ENCODE results near the gene SH2D3C. TPM values are rescaled to one million over a fixed set of nuclear protein-coding genes. Genes with fewer than 3 reads are reported as not detected.

Gene SH2D3C
- total and polyA plus RNA-seq, 8 donors: 21.7 to 41.9 (median 32.6) TPM

DNA sequence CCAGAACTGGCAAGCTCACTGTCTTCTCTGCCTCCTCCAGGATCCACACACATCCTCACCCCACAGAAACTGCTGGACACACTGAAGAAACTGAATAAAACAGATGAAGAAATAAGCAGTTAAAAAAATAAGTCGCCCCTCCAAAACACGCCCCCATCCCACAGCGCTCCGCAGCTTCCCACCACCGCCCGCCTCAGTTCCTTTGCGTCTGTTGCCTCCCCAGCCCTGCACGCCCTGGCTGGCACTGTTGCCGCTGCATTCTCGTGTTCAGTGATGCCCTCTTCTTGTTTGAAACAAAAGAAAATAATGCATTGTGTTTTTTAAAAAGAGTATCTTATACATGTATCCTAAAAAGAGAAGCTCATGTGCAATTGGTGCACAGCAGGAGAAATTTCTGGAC lies 87.7 kb downstream of the SH2D3C start:
- H3K4me1 ChIP-seq: no peaks in the 10 kb centered on the region
- H3K4me3 ChIP-seq: no peak overlapping the region
- no peaks in the 10 kb centered on the region for H3K27me3 ChIP-seq
- H3K36me3 ChIP-seq: peaks cover 0 to 53% of the 10 kb centered on the region in 2 donors
- ATAC-seq: no peak
- no peak overlapping the region for H3K27ac ChIP-seq
- TF ChIP-seq, protein P1, sequence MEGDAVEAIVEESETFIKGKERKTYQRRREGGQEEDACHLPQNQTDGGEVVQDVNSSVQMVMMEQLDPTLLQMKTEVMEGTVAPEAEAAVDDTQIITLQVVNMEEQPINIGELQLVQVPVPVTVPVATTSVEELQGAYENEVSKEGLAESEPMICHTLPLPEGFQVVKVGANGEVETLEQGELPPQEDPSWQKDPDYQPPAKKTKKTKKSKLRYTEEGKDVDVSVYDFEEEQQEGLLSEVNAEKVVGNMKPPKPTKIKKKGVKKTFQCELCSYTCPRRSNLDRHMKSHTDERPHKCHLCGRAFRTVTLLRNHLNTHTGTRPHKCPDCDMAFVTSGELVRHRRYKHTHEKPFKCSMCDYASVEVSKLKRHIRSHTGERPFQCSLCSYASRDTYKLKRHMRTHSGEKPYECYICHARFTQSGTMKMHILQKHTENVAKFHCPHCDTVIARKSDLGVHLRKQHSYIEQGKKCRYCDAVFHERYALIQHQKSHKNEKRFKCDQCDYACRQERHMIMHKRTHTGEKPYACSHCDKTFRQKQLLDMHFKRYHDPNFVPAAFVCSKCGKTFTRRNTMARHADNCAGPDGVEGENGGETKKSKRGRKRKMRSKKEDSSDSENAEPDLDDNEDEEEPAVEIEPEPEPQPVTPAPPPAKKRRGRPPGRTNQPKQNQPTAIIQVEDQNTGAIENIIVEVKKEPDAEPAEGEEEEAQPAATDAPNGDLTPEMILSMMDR (IDR thresholded peaks at IDR 0.05): no peak
- intact Hi-C loops (cut with DNase I): no loop called here
- H3K9me3 ChIP-seq: no peaks in the 10 kb centered on the region
- no peak for DNase-seq

DNA sequence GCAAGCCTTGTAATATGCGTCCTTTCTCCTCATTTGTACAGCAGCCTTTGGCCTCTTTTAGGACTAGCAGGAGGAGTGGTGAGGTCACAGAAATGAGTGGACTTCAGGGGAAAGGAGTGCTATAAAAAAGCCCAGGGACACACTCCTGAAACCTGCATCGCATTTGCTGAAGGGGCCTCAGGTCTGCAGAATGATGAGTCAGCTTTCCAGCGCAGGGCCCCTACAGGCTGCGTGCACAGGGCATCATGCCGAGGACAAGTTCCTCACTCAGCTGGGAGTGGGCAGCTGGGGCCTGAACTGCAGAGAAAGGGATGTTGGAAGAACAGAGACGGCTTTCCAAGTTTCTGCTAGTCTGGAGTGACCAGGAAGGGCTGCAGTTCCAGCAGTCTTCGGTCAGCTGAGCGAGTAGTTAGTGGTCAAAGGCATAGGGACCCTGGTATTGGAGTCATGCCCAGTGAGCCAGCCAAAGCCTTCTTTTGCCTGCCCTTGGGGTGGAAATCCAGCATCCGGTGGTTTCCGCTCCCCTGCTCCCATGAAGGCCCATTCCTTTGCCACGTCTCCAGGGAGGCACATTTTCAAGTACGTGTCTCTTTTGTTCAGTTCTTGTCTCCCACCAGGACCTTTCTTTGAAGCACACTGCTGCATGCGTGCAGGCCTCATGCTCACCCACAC lies 89.0 kb downstream of the SH2D3C start:
- no peaks in the 10 kb centered on the region for H3K4me1 ChIP-seq
- H3K36me3 ChIP-seq: peaks cover 0 to 57% of the 10 kb centered on the region in 2 donors
- no peaks in the 10 kb centered on the region for H3K9me3 ChIP-seq
- H3K27ac ChIP-seq: no peak overlapping the region
- ATAC-seq (no peak), DNase-seq (no peak)
- no peaks in the 10 kb centered on the region for H3K27me3 ChIP-seq
- TF ChIP-seq, protein P1 (IDR thresholded peaks at IDR 0.05): no peak
- H3K4me3 ChIP-seq: no peak overlapping the region
- intact Hi-C loops (cut with DNase I): no loop called here

Small RNA genes within 50 kb of the gene (microRNA-seq; reads per million reads assigned to microRNA genes)
- gene MIR2861 (0 to 0.67 reads per million in 2 donors), gene MIR3960 (0.14 to 0.17 reads per million in 2 donors)

Other genes starting within 250 kb of the SH2D3C start
- 10 to 100 TPM; 63.0 to 76.7 TPM for gene STXBP1, start 166.4 kb downstream of the SH2D3C start, total RNA-seq
- gene STXBP1, start 166.4 kb downstream of the SH2D3C start, polyA plus RNA-seq (ENCODE audit: insufficient read length in 6 of 6): 10 to 100 TPM; 40.7 to 50.0 (median 48.1) TPM
- 1 to 10 TPM in 1 of 2 donors, under 1 TPM in 1; 0.35 to 7.6 TPM for gene CFAP157, start 71.7 kb downstream of the SH2D3C start, total RNA-seq
- 10 to 100 TPM in 3 of 6 donors, 1 to 10 TPM in 3; 3.3 to 12.6 (median 9.8) TPM for gene CFAP157, start 71.7 kb downstream of the SH2D3C start, polyA plus RNA-seq (ENCODE audit: insufficient read length in 6 of 6)
- 10 to 100 TPM; 17.1 to 20.2 TPM for gene PTRH1, start 63.0 kb downstream of the SH2D3C start, total RNA-seq
- gene PTRH1, start 63.0 kb downstream of the SH2D3C start, polyA plus RNA-seq (ENCODE audit: insufficient read length in 6 of 6): 10 to 100 TPM in 1 of 6 donors, 1 to 10 TPM in 5; 3.6 to 10.3 (median 6.5) TPM
- gene TTC16, start 62.6 kb downstream of the SH2D3C start, total RNA-seq: 1 to 10 TPM in 1 of 2 donors, under 1 TPM in 1; 0.15 to 1.0 TPM
- 1 to 10 TPM in 1 of 6 donors, under 1 TPM in 5; 0.29 to 1.4 (median 0.78) TPM for gene TTC16, start 62.6 kb downstream of the SH2D3C start, polyA plus RNA-seq (ENCODE audit: insufficient read length in 6 of 6)
- 10 to 100 TPM; 19.5 to 21.8 TPM for gene TOR2A, start 43.4 kb downstream of the SH2D3C start, total RNA-seq
- gene TOR2A, start 43.4 kb downstream of the SH2D3C start, polyA plus RNA-seq (ENCODE audit: insufficient read length in 6 of 6): 10 to 100 TPM; 10.6 to 16.4 (median 13.2) TPM
- 10 to 100 TPM; 78.8 to 83.4 TPM for gene CDK9, start 7.4 kb upstream of the SH2D3C start, total RNA-seq
- gene CDK9, start 7.4 kb upstream of the SH2D3C start, polyA plus RNA-seq (ENCODE audit: insufficient read length in 6 of 6): 10 to 100 TPM; 56.0 to 68.7 (median 61.1) TPM
- gene FPGS, start 24.2 kb upstream of the SH2D3C start, total RNA-seq: 10 to 100 TPM; 59.3 to 97.4 TPM
- gene FPGS, start 24.2 kb upstream of the SH2D3C start, polyA plus RNA-seq (ENCODE audit: insufficient read length in 6 of 6): 10 to 100 TPM; 38.8 to 61.0 (median 48.5) TPM
- gene ENG, start 76.0 kb upstream of the SH2D3C start, total RNA-seq: 100 to 1,000 TPM; 173 to 354 TPM
- gene ENG, start 76.0 kb upstream of the SH2D3C start, polyA plus RNA-seq (ENCODE audit: insufficient read length in 6 of 6): 100 to 1,000 TPM in 1 of 6 donors, 10 to 100 TPM in 5; 71.8 to 120 (median 88.1) TPM
- 100 to 1,000 TPM; 111 to 264 TPM for gene AK1, start 99.0 kb upstream of the SH2D3C start, total RNA-seq
- gene AK1, start 99.0 kb upstream of the SH2D3C start, polyA plus RNA-seq (ENCODE audit: insufficient read length in 6 of 6): 10 to 100 TPM; 47.3 to 93.5 (median 63.8) TPM
- gene ST6GALNAC6, start 120.9 kb upstream of the SH2D3C start, total RNA-seq: 10 to 100 TPM; 43.5 to 57.0 TPM
- 10 to 100 TPM; 44.1 to 53.5 (median 48.6) TPM for gene ST6GALNAC6, start 120.9 kb upstream of the SH2D3C start, polyA plus RNA-seq (ENCODE audit: insufficient read length in 6 of 6)
- gene ST6GALNAC4, start 138.4 kb upstream of the SH2D3C start, total RNA-seq: 10 to 100 TPM; 62.5 to 89.9 TPM
- 10 to 100 TPM; 20.7 to 31.5 (median 24.3) TPM for gene ST6GALNAC4, start 138.4 kb upstream of the SH2D3C start, polyA plus RNA-seq (ENCODE audit: insufficient read length in 6 of 6)
- gene PIP5KL1, start 152.1 kb upstream of the SH2D3C start, total RNA-seq: 1 to 10 TPM; 3.8 to 6.7 TPM
- 1 to 10 TPM; 2.7 to 7.9 (median 5.0) TPM for gene PIP5KL1, start 152.1 kb upstream of the SH2D3C start, polyA plus RNA-seq (ENCODE audit: insufficient read length in 6 of 6)
- gene DPM2, start 159.2 kb upstream of the SH2D3C start, total RNA-seq: 10 to 100 TPM; 38.6 to 47.6 TPM
- gene DPM2, start 159.2 kb upstream of the SH2D3C start, polyA plus RNA-seq (ENCODE audit: insufficient read length in 6 of 6): 10 to 100 TPM; 32.1 to 38.5 (median 34.6) TPM
- gene EEIG1, start 202.3 kb upstream of the SH2D3C start, total RNA-seq: 10 to 100 TPM; 60.7 to 67.3 TPM
- gene EEIG1, start 202.3 kb upstream of the SH2D3C start, polyA plus RNA-seq (ENCODE audit: insufficient read length in 6 of 6): 10 to 100 TPM; 28.2 to 40.7 (median 35.7) TPM

Data from left lung (tissue), 10 donors.